ENCODE data around the gene PF4V1. TPM values are rescaled to one million over a fixed set of nuclear protein-coding genes. Genes with fewer than 3 reads are reported as not detected.

The PF4V1 gene
- total and polyA plus RNA-seq, 2 donors (not counting 1 experiment from before 2014, with no cell fraction given): not detected

- no peak overlapping the region for H3K27ac Mint-ChIP-seq
- TF ChIP-seq EZH2 (IDR thresholded peaks at IDR 0.05; ENCODE audit: borderline replicate concordance, insufficient read depth, low read depth, low read length, poor library complexity, severe bottlenecking): no peak
- TF ChIP-seq CTCF (IDR thresholded peaks at IDR 0.05): no peak
- H2AFZ ChIP-seq (ENCODE audit: insufficient read depth, low read depth, low read length, poor library complexity, severe bottlenecking): no peak overlapping the region
Measured at GRCh38 chr4:73852771-73853170, 325 bp upstream of the PF4V1 start.

GRCh38 chr4:73853718-73854473 is 800 bp downstream of the PF4V1 start:
- CTCF ChIA-PET: interaction anchor here (0.6 kb wide), 1 partner anchor 100 kb away, joined by 4 read pairs; no protein-coding TSS in a partner anchor
- Histone ChIP-seq H3K27ac (ENCODE audit: low read length in 2 of 2) (no peak overlapping the region), H2AFZ (ENCODE audit: insufficient read depth, low read depth, low read length, poor library complexity, severe bottlenecking) (no peak overlapping the region), H3K4me3 (ENCODE audit: control extremely low read depth in 1 of 5, extremely low read depth in 1 of 5, insufficient read depth in 1 of 5, low read depth in 2 of 5, low read length in 4 of 5) (no peak overlapping the region), H3K27me3 (replicated peaks in 1 of 4; ENCODE audit: control extremely low read depth in 1 of 4, control insufficient read depth in 3 of 4, insufficient read depth in 4 of 4, low read length in 3 of 4) (no peaks in the 10 kb centered on the region), H3K36me3 (replicated peaks in 1 of 2; ENCODE audit: control extremely low read depth in 1 of 2, control insufficient read depth in 1 of 2, extremely low read depth in 1 of 2, insufficient read depth in 2 of 2, low read length in 1 of 2) (no peaks in the 10 kb centered on the region), H4K20me1 (ENCODE audit: control insufficient read depth, insufficient read depth, low read length, poor library complexity, severe bottlenecking) (no peaks in the 10 kb centered on the region), H3K4me1 (ENCODE audit: control insufficient read depth in 2 of 2, insufficient read depth in 2 of 2, low read length in 2 of 2) (no peaks in the 10 kb centered on the region), H3K4me2 (replicated peaks; ENCODE audit: low read depth, low read length, poor library complexity, severe bottlenecking) (no peak overlapping the region), H3K9ac (ENCODE audit: low read length) (no peak overlapping the region), H3K9me3 (ENCODE audit: control extremely low read depth in 1 of 3, control insufficient read depth in 2 of 3, insufficient read depth in 1 of 3, low read length in 2 of 3) (no peaks in the 10 kb centered on the region), H3K79me2 (ENCODE audit: control insufficient read depth, insufficient read depth, low read length) (no peaks in the 10 kb centered on the region)
- Mint-ChIP-seq H3K4me1 (no peaks in the 10 kb centered on the region), H3K27me3 (peaks cover 34% of the 10 kb centered on the region), H3K9me3 (ENCODE audit: insufficient read depth) (no peaks in the 10 kb centered on the region), H3K27ac (no peak overlapping the region), H3K4me3 (no peak overlapping the region)
- DNase-seq (no peak), ATAC-seq (ENCODE audit: low read depth) (no peak)
- no peak for TF ChIP-seq EZH2 (IDR thresholded peaks at IDR 0.05; ENCODE audit: borderline replicate concordance, insufficient read depth, low read depth, low read length, poor library complexity, severe bottlenecking)
- TF ChIP-seq CTCF (IDR thresholded peaks at IDR 0.05): no peak
- intact Hi-C loops (cut with micrococcal nuclease): no loop called here
- WGBS (ENCODE audit: insufficient coverage): 94% methylated on average over 3 of the region's 8 CpGs
- POLR2A ChIA-PET: no interaction called here

More at GRCh38 chr4:73852771-73853170, 325 bp upstream of the PF4V1 start:
- no peaks in the 10 kb centered on the region for H3K9me3 ChIP-seq (ENCODE audit: control extremely low read depth in 1 of 3, control insufficient read depth in 2 of 3, insufficient read depth in 1 of 3, low read length in 2 of 3)
- no peak overlapping the region for H3K4me3 Mint-ChIP-seq
- H3K4me3 ChIP-seq (ENCODE audit: control extremely low read depth in 1 of 5, extremely low read depth in 1 of 5, insufficient read depth in 1 of 5, low read depth in 2 of 5, low read length in 4 of 5): no peak overlapping the region
- no peaks in the 10 kb centered on the region for H3K79me2 ChIP-seq (ENCODE audit: control insufficient read depth, insufficient read depth, low read length)
- H3K36me3 ChIP-seq (replicated peaks in 1 of 2; ENCODE audit: control extremely low read depth in 1 of 2, control insufficient read depth in 1 of 2, extremely low read depth in 1 of 2, insufficient read depth in 2 of 2, low read length in 1 of 2): no peaks in the 10 kb centered on the region
- ATAC-seq (ENCODE audit: low read depth) (no peak), DNase-seq (no peak)
- no peaks in the 10 kb centered on the region for H3K9me3 Mint-ChIP-seq (ENCODE audit: insufficient read depth)
- peaks cover 29% of the 10 kb centered on the region for H3K27me3 Mint-ChIP-seq
- intact Hi-C loops (cut with micrococcal nuclease): no loop called here
- H3K4me2 ChIP-seq (replicated peaks; ENCODE audit: low read depth, low read length, poor library complexity, severe bottlenecking): no peak overlapping the region
- H4K20me1 ChIP-seq (ENCODE audit: control insufficient read depth, insufficient read depth, low read length, poor library complexity, severe bottlenecking): no peaks in the 10 kb centered on the region
- no peaks in the 10 kb centered on the region for H3K27me3 ChIP-seq (replicated peaks in 1 of 4; ENCODE audit: control extremely low read depth in 1 of 4, control insufficient read depth in 3 of 4, insufficient read depth in 4 of 4, low read length in 3 of 4)
- ChIA-PET CTCF (no interaction called here), POLR2A (no interaction called here)
- H3K27ac ChIP-seq (ENCODE audit: low read length in 2 of 2): no peak overlapping the region
- H3K4me1 ChIP-seq (ENCODE audit: control insufficient read depth in 2 of 2, insufficient read depth in 2 of 2, low read length in 2 of 2): no peaks in the 10 kb centered on the region
- H3K4me1 Mint-ChIP-seq: no peaks in the 10 kb centered on the region
- H3K9ac ChIP-seq (ENCODE audit: low read length): no peak overlapping the region

Measured in B cell (primary cell).